HL-60 (cell line): ENCODE data around the gene TEDC2.
"Not testable (repeated sequence)": the region's sequence is repeated elsewhere in the genome, so short reads cannot be mapped to it uniquely, and the experiment has no call there.

ENCODE experiments used
- GABPA ChIP-seq: IDR thresholded peaks from 2 replicates; pipeline ENCODE4 v1.6.1; 2012; ENCODE audit warnings: low read depth
- POLR2AphosphoS5 ChIP-seq: IDR thresholded peaks from 2 replicates; pipeline ENCODE4 v1.6.1; 2012; ENCODE audit warnings: low read depth
- REST ChIP-seq: IDR thresholded peaks from 2 replicates; pipeline ENCODE4 v1.6.1; 2012; ENCODE audit warnings: low read depth; ENCODE audit not compliant: insufficient replicate concordance
- TF ChIP-seq, protein P1 (sequence below): IDR thresholded peaks from one replicate; pipeline ENCODE4 v1.5.1; 2011; ENCODE audit warnings: low read length, control low read depth, inconsistent platforms; ENCODE audit not compliant: insufficient read depth

DNA sequence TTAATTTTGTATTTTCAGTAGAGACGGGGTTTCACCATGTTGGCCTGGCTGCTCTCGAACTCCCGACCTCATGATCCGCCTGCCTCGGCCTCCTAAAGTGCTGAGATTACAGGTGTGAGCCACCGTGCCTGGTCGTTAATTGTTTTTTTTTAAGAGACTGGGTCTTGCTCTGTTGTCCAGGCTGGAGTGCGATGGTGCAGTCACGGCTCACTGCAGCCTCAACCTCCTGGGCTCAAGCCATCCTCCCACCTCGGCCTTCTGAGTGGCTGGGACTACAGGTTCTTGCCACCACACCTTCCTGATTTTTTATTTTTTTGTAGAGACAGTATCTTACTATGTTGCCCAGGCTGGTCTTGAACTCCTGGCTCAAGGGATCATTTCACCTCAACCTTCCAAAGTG is 20.1 kb downstream of the TEDC2 start:
- TF ChIP-seq POLR2AphosphoS5, GABPA, REST: not testable (repeated sequence)
- TF ChIP-seq, protein P1, sequence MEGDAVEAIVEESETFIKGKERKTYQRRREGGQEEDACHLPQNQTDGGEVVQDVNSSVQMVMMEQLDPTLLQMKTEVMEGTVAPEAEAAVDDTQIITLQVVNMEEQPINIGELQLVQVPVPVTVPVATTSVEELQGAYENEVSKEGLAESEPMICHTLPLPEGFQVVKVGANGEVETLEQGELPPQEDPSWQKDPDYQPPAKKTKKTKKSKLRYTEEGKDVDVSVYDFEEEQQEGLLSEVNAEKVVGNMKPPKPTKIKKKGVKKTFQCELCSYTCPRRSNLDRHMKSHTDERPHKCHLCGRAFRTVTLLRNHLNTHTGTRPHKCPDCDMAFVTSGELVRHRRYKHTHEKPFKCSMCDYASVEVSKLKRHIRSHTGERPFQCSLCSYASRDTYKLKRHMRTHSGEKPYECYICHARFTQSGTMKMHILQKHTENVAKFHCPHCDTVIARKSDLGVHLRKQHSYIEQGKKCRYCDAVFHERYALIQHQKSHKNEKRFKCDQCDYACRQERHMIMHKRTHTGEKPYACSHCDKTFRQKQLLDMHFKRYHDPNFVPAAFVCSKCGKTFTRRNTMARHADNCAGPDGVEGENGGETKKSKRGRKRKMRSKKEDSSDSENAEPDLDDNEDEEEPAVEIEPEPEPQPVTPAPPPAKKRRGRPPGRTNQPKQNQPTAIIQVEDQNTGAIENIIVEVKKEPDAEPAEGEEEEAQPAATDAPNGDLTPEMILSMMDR, result not testable (repeated sequence)
